SK-N-SH treated with all-trans-retinoic acid at 6 μM for 48 hours (cell line): ENCODE measurements around the gene CFAP61.
"Not testable (repeated sequence)": the region's sequence is repeated elsewhere in the genome, so short reads cannot be mapped to it uniquely, and the experiment has no call there.

Experiments used
- ATAC-seq: fragments of 200-7000 bp; cut with Tn5 transposase; 3 replicates; pipeline ENCODE4 v1.9.1; 2020; ENCODE audit warnings: mild to moderate bottlenecking, moderate library complexity
- CREB5 ChIP-seq: fragments of 250-450 bp; sonication (Bioruptor Pico); IDR thresholded peaks from 2 replicates; pipeline ENCODE4 v1.5.1; 2020; ENCODE audit warnings: low read depth, mild to moderate bottlenecking, moderate library complexity
- CSRNP3 ChIP-seq: fragments of 250-450 bp; sonication (Bioruptor Pico); IDR thresholded peaks from 2 replicates; pipeline ENCODE4 v1.5.1; 2021; ENCODE audit warnings: mild to moderate bottlenecking, moderate library complexity
- ESRRG ChIP-seq: fragments of 250-450 bp; sonication (Bioruptor Pico); IDR thresholded peaks from 2 replicates; pipeline ENCODE4 v1.6.1; 2021; ENCODE audit warnings: mild to moderate bottlenecking
- GLIS3 ChIP-seq: fragments of 250-450 bp; sonication (Bioruptor Pico); IDR thresholded peaks from 2 replicates; pipeline ENCODE4 v1.5.0; 2020; ENCODE audit warnings: mild to moderate bottlenecking, moderate library complexity
- OSR1 ChIP-seq: fragments of 250-450 bp; sonication (Bioruptor Pico); IDR thresholded peaks from 2 replicates; pipeline ENCODE4 v1.8.0; 2022; ENCODE audit warnings: moderate library complexity, mild to moderate bottlenecking, inconsistent platforms
- POU6F1 ChIP-seq: fragments of 250-450 bp; sonication (Bioruptor Pico); IDR thresholded peaks from 2 replicates; pipeline ENCODE4 v1.8.0; 2021; ENCODE audit warnings: low read depth, mild to moderate bottlenecking, moderate library complexity, borderline replicate concordance
- PPARA ChIP-seq: fragments of 250-450 bp; sonication (Bioruptor Pico); IDR thresholded peaks from 2 replicates; pipeline ENCODE4 v1.5.0; 2020; ENCODE audit warnings: mild to moderate bottlenecking, borderline replicate concordance
- RARB ChIP-seq: fragments of 250-450 bp; sonication (Bioruptor Pico); IDR thresholded peaks from 2 replicates; pipeline ENCODE4 v1.8.0; 2021; ENCODE audit warnings: mild to moderate bottlenecking, moderate library complexity
- TOX ChIP-seq: fragments of 250-450 bp; sonication (Bioruptor Pico); IDR thresholded peaks from 2 replicates; pipeline ENCODE4 v1.8.0; 2021; ENCODE audit warnings: mild to moderate bottlenecking, moderate library complexity, borderline replicate concordance
- TSHZ2 ChIP-seq: fragments of 250-450 bp; sonication (Bioruptor Pico); IDR thresholded peaks from 2 replicates; pipeline ENCODE4 v1.5.0; 2020; ENCODE audit warnings: mild to moderate bottlenecking, moderate library complexity
- ZC3H10 ChIP-seq: fragments of 250-450 bp; sonication (Bioruptor Pico); IDR thresholded peaks from 2 replicates; pipeline ENCODE4 v1.5.1; 2021; ENCODE audit warnings: mild to moderate bottlenecking, moderate library complexity
- ZFP3 ChIP-seq: fragments of 250-450 bp; sonication (Bioruptor Pico); IDR thresholded peaks from 2 replicates; pipeline ENCODE4 v1.5.0; 2020; ENCODE audit warnings: mild to moderate bottlenecking, moderate library complexity
- ZFP30 ChIP-seq: fragments of 450-650 bp; formaldehyde crosslinking; IDR thresholded peaks from 2 replicates; pipeline ENCODE4 v1.5.0; 2022; ENCODE audit warnings: mild to moderate bottlenecking, moderate library complexity
- ZNF565 ChIP-seq: fragments of 450-650 bp; formaldehyde crosslinking; conservative IDR thresholded peaks from 2 replicates; pipeline ENCODE4 v1.5.0; 2020; ENCODE audit warnings: low read depth, mild to moderate bottlenecking, moderate library complexity

CFAP61 gene

GRCh38 chr20:20003955-20004322 is 48.4 kb upstream of the CFAP61 start:
- ATAC-seq = not testable (repeated sequence)

GRCh38 chr20:20005342-20005741 is 47.0 kb upstream of the CFAP61 start:
- TF ChIP-seq TSHZ2 (CRISPR knock-in tag) (no peak), CSRNP3 (CRISPR knock-in tag) (no peak), GLIS3 (CRISPR knock-in tag) (no peak), ESRRG (CRISPR knock-in tag) (no peak), PPARA (CRISPR knock-in tag) (no peak), TOX (no peak), CREB5 (no peak), ZC3H10 (no peak), OSR1 (CRISPR knock-in tag) (no peak), RARB (CRISPR knock-in tag) (no peak)
- no peak for ATAC-seq

GRCh38 chr20:20009784-20010253 is 42.5 kb upstream of the CFAP61 start:
- TF ChIP-seq GLIS3 (CRISPR knock-in tag) (no peak), TSHZ2 (CRISPR knock-in tag) (no peak), ESRRG (CRISPR knock-in tag) (no peak), ZFP30 (CRISPR knock-in tag) (no peak), ZFP3 (CRISPR knock-in tag) (no peak), ZNF565 (CRISPR knock-in tag) (no peak), POU6F1 (CRISPR knock-in tag) (no peak), ZC3H10 (no peak), OSR1 (CRISPR knock-in tag) (no peak), CSRNP3 (CRISPR knock-in tag) (no peak)
- no peak for ATAC-seq
